Body of pancreas (tissue), 4 donors: ENCODE data around the gene TRIML2.

Experiments used
- CTCF ChIP-seq, 7 experiments: fragments of 450-650 bp in 4 of 7; fragments of 200-600 bp in 3 of 7; sonication (generic) in 3 of 7; IDR thresholded peaks; one replicate each; pipeline ENCODE4 v1.5.1; 2016 to 2019; ENCODE audit warnings: antibody characterized with exemption in 7 of 7
- POLR2A ChIP-seq, 3 donors: fragments of 450-650 bp; IDR thresholded peaks; one replicate each; pipeline ENCODE4 v1.6.1; 2016; ENCODE audit warnings: antibody characterized with exemption in 3 of 3, mild to moderate bottlenecking in 2 of 3

GRCh38 chr4:188127214-188127874, 17.9 kb upstream of the TRIML2 start:
- TF ChIP-seq CTCF (IDR thresholded peaks at IDR 0.05), result no peak
- TF ChIP-seq POLR2A (IDR thresholded peaks at IDR 0.05), result no peak
